Posterior cingulate gyrus (tissue), 11 donors: ENCODE results near the gene PSD4.
A peak's percentile ranks its signal among the peaks of the same experiment; 100 is the strongest.

Experiments used
- DNase-seq, 10 donors: peaks; one replicate each; pipeline versions ENCODE4 v3.0.0 to v3.0.0-alpha.2; 2020 to 2021; ENCODE audit warnings: mixed read lengths in 3 of 10
- intact Hi-C: fragments of 100-400 bp; cut with DNase I; formaldehyde crosslinking; loops from one replicate; pipeline ENCODE4 v1.15.1; 2023

Gene PSD4

GRCh38 chr2:113164930-113165585 lies 8.7 kb upstream of the PSD4 start:
- no peak for DNase-seq

GRCh38 chr2:113166187-113166645 lies 7.6 kb upstream of the PSD4 start:
- intact Hi-C loops = no loop called here
- DNase-seq = no peak

More at GRCh38 chr2:113164930-113165585, 8.7 kb upstream of the PSD4 start:
- intact Hi-C loops = no loop called here

DNA sequence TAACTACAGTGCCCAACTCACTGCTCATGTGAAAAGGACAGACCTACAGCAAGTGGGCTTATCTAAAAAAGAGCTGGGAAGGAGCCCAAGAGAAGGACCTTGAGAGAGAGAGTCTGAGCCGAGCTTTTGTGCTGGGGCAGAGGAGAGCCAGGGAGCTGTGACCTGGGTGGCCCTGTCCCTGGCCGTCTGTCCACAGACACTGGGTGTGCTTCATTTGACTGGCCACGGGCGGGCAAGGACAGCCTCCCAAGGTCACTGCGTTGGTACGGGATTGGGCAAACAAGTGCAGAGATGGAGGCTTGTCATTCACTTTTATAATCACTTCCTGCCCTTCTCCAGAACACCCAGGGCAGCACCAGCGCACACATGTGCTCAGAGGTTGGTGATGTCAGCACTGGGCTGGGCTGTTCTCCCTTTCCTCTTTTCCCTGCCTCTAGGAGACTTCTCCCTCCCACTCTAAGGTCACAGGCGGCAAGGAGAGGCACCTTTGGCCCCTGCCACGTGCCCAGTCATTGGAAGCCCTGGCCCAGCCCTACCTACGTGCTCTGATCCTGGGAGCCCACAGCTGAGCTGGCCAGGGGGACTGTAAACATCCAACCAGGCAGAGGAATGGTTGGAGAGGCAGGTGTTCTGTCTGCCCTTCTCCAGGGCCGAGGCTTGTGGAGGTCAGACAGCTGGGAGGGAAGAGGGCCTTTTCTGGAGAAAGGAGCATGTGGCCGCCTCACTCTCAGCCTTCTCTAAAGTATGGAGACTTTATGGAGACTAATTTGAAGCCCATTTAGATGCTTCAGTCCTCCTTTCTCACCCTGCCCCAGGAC lies 6.4 kb upstream of the PSD4 start:
- intact Hi-C loops = no loop called here
- peak in 1 of 10 donors; percentile 70 for DNase-seq

DNA sequence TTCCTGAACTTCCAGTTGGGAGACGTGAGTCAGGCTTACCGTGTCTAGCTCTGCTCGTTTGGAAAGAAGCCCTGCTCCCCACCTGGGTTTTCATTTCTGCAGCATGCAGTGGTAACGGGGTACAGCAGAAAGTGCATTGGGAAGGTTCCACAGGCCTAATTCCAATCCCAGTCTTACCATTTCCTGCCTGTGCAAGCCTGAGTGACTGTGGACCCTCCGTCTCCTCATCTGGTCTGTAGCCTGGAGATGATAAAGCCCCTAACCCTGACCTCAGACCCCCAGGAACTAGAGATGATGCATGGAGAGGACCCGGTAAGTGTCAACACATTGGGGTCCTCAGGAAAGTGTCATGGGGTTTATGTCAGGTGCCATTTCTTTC lies 5.8 kb upstream of the PSD4 start:
- intact Hi-C loops = no loop called here
- DNase-seq = peak in 1 of 10 donors; percentile 15

- no peak for DNase-seq
- intact Hi-C loops = no loop called here
Measured at GRCh38 chr2:113169002-113169530, 4.7 kb upstream of the PSD4 start.

DNA sequence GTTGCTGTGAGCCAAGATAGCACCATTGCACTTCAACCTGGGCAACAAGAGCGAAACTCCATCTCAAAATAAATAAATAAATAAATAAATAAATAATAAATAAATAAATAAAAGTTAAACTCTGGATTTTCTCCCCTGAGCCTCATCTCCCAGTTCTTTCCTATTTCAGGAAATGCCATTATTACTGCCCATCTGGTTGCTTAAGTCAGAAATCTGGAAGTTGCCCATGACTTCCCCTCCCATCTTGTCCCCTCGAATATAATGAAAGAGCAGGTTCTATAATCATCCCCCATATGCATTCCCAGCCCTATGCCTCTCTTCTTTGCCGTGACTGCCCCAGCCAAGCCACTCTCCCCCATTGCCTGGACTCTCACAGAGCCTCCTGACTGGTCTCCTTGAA lies 4.2 kb upstream of the PSD4 start:
- DNase-seq = peak in 1 of 10 donors; percentile 24
- intact Hi-C loops = no loop called here

- peak in 1 of 10 donors; percentile 22 for DNase-seq
- intact Hi-C loops = no loop called here
Measured at GRCh38 chr2:113171334-113172075, 2.3 kb upstream of the PSD4 start.

DNA sequence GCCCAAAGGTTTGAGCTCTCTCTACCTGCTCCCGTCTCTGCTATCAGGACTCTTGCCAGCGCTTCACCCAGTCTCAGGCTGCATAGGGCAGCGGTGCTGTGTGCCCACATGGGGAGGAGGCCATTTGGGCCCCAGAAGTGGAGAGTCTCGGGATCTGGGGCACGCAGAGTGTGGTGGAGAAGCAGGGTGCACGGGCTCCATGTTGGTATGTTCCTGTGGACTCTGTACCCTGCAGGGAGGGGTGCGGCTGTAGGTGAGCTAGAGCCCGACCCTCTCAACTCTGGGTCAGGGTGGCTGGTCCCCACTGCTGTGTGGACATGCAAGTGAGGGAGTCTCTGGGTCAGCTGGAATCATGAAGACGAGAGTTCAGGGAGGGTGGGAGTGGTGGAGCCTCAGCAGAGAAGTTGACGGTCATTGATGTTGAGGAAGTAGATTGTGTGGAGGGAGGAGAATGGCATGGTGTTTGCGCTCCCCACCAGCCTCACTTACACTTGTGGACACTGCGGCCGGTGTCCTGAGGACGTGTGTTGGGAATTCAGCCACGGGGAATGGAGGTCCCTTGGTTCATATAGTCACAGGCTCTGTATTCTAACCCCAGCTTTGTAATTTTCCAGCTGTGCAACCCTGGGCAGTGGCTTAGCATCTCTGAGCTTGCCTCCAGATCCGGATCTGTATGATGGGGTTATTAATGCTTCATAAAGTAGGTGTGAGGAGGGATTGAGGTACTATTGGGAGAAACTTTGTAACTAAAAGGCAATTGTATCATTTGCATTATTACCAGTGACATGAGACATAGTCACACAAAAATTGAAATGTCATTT lies 840 bp upstream of the PSD4 start:
- DNase-seq = peak in 2 of 10 donors; percentile 24 to 47
- intact Hi-C loops = no loop called here

DNA sequence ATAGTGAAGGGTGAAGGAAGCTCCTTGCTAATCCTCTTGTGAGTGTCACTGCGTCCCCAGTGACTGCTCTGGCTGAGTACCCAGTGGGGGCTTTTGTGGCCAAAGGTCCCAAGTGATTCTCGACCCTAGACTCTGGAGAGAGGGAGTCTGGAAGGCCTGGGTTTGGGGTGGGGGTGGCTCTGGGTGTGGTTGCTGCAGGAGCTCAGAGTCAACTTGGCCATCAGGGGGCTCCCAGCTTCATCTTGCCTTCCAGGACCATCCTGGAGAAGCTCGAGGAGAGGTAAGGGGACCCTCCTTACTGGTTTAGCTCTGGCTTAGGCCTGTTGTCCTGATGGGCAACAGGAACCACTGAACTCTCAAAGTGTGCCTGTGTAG lies 592 bp downstream of the PSD4 start:
- peak in 1 of 10 donors; percentile 57 for DNase-seq
- intact Hi-C loops = no loop called here

DNA sequence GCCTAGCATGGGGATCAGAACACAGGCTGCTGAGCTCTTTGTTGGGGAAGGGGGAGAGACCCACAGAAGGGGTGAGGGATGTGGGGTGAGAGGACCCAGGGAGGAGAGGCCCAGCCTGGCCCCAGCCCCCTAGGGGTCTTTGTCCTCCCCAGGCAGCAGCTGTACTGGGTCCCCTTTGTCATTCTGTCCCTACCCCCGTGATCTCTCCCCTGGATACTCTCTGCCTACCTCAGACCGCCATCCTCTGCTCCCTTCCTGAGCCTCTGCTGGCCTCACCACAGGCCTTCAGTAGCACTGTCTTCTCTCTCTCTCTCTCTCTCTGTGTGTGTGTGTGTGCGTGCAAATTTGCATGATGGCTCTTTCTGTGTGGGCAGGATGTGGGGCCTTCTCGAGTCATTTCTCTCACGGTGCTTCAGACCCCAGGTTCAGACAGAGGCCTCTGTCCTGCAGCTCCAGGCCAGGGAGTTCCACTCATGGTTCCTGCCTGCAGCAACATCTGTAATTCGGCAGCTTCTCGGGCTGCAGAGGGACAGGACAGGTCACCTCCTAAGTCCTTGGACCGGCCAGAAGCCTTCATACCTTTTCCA lies 1.4 kb downstream of the PSD4 start:
- peak in 3 of 10 donors; percentile 32 to 75 (median 43) for DNase-seq
- intact Hi-C loops = no loop called here

- peak in 3 of 10 donors; percentile 30 to 36 (median 34) for DNase-seq
- intact Hi-C loops = no loop called here
Measured at GRCh38 chr2:113175736-113176695, 2.2 kb downstream of the PSD4 start.

DNA sequence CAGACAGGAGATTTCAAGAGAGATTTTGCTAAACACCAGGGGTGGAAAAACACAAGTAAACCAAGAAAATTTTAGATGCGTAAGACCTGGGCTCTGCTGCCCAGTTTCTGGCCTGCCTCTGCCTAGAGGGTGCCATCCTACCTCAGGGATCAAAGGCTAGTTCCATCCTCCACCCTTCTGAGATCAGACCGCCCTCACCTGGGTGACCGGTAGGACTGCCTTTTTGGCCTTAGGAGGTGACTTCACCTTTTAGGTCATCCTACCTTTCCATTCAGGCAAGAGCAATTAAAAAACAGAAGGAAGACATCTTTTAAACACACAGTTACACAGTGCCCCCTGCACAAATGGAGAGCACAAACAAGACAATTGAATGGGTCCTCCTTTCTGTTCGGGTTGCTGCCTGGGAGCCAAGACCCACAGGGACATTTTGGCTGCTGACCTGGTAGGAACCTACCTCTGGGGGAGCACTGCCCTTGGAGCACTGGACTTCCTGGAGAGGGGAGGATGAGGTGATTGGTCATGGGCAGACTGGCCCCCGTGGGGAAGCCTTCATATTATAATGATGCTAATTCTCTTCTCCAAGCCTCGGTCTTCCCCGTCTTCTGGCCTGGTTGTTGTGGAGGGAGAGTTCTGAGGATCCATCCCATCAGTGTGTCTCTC lies 3.1 kb downstream of the PSD4 start:
- peak in 3 of 10 donors; percentile 34 to 55 (median 52) for DNase-seq
- intact Hi-C loops = no loop called here

- intact Hi-C loops = no loop called here
- peak in 3 of 10 donors; percentile 6 to 39 (median 12) for DNase-seq
Measured at GRCh38 chr2:113178069-113178746, 4.4 kb downstream of the PSD4 start.

DNA sequence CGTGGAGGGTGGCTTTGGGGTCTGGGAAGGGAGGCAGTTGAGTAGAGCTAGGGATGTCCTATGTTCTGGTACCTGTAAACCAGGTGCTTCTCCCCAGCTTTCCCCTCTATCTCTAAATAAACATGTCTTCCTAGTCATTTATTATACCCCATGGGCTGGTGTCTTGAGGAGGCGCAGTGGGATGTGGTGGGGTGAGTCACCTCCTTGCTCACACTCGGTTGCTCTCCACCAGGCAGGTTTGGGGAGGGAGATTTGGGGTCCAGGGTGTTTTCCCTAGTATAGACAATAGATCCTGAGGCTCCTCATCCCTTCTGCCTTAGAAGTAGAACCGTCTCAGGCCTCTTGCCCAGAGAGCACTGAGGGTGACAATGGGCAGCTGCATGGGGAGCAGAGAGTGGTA lies 5.1 kb downstream of the PSD4 start:
- intact Hi-C loops = no loop called here
- DNase-seq = peak in 3 of 10 donors; percentile 11 to 43 (median 20)

DNA sequence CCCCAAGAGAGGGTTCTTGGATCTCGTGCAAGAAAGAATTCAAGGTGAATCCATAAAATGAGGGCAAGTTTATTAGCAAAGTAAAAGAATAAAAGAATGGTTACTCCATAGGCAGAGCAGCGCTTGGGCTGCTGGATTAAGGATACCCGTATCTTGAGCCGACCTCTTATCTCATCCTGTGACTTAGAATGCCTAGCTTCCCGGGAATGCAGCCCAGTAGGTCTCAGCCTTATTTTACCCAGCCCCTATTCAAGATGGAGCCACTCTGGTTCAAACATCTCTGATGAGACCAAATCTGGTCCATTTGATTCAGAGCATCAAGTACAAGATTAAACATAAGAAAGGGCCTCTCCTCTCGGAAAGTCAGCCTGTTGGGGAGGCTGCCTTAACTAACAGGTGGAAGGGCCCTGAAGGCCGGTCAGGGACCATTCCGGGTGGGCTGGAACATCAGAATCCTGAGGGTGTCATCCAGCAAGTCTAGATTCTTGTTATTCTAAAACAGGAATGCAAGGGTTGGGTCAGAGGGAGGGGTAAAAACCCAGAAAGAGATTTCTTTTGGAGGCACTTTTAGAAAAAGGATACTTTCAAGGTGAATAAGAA lies 5.8 kb downstream of the PSD4 start:
- DNase-seq = peak in 3 of 10 donors; percentile 25 to 55 (median 41)
- intact Hi-C loops = no loop called here

- peak in 3 of 10 donors; percentile 12 to 39 (median 29) for DNase-seq
- intact Hi-C loops = no loop called here
Measured at GRCh38 chr2:113180131-113180946, 6.6 kb downstream of the PSD4 start.
